ENCODE measurements around the gene LRRC4C. TPM values are rescaled to one million over a fixed set of nuclear protein-coding genes. Genes with fewer than 3 reads are reported as not detected.

The LRRC4C gene
- total RNA-seq, 1 donor from 2014 or later: 2.7 TPM

GRCh38 chr11:41056892-41057569, 402.4 kb downstream of the LRRC4C start:
- no peaks in the 10 kb centered on the region for H3K27me3 ChIP-seq
- Mint-ChIP-seq H3K27ac (no peak overlapping the region), H3K4me1 (no peaks in the 10 kb centered on the region), H3K4me3 (no peak overlapping the region), H3K36me3 (no peaks in the 10 kb centered on the region), H3K27me3 (ENCODE audit: insufficient read depth, low read depth) (no peaks in the 10 kb centered on the region), H3K9me3 (no peaks in the 10 kb centered on the region)
- DNase-seq (ENCODE audit: low spot score): no peak
- H3K36me3 ChIP-seq: no peaks in the 10 kb centered on the region
- TF ChIP-seq CTCF (IDR thresholded peaks at IDR 0.05) (no peak), EZH2phosphoT487 (IDR thresholded peaks at IDR 0.05) (no peak), EZH2 (IDR thresholded peaks at IDR 0.05) (no peak)
- H3K9me3 ChIP-seq (ENCODE audit: low read depth): no peaks in the 10 kb centered on the region
- no peaks in the 10 kb centered on the region for H3K4me1 ChIP-seq
- H3F3A ChIP-seq (ENCODE audit: low read depth): no peaks in the 10 kb centered on the region
- no peak overlapping the region for H2AFZ ChIP-seq (replicated peaks)
- no peak overlapping the region for H3K27ac ChIP-seq
- no peak overlapping the region for H3K4me3 ChIP-seq
- H3K4me2 ChIP-seq: no peak overlapping the region
- H3K9ac ChIP-seq: no peak overlapping the region
- H4K20me1 ChIP-seq (ENCODE audit: low read depth): no peaks in the 10 kb centered on the region
- no peaks in the 10 kb centered on the region for H3K79me2 ChIP-seq (ENCODE audit: low read depth)

GRCh38 chr11:41053894-41054293, 405.6 kb downstream of the LRRC4C start:
- Mint-ChIP-seq H3K27me3 (ENCODE audit: insufficient read depth, low read depth) (no peaks in the 10 kb centered on the region), H3K36me3 (no peaks in the 10 kb centered on the region), H3K4me3 (no peak overlapping the region), H3K27ac (no peak overlapping the region), H3K4me1 (no peaks in the 10 kb centered on the region), H3K9me3 (no peaks in the 10 kb centered on the region)
- no peak for TF ChIP-seq EZH2phosphoT487 (IDR thresholded peaks at IDR 0.05)
- Histone ChIP-seq H3K79me2 (ENCODE audit: low read depth) (no peaks in the 10 kb centered on the region), H3K9ac (no peak overlapping the region), H3K27ac (no peak overlapping the region), H3K9me3 (ENCODE audit: low read depth) (no peaks in the 10 kb centered on the region), H3K4me1 (no peaks in the 10 kb centered on the region), H3K36me3 (no peaks in the 10 kb centered on the region), H3K4me3 (no peak overlapping the region), H4K20me1 (ENCODE audit: low read depth) (no peaks in the 10 kb centered on the region), H3F3A (ENCODE audit: low read depth) (no peaks in the 10 kb centered on the region), H3K27me3 (no peaks in the 10 kb centered on the region), H3K4me2 (no peak overlapping the region), H2AFZ (replicated peaks) (no peak overlapping the region)
- no peak for DNase-seq (ENCODE audit: low spot score)

GRCh38 chr11:41051919-41052635, 407.4 kb downstream of the LRRC4C start:
- H3K27me3 Mint-ChIP-seq (ENCODE audit: insufficient read depth, low read depth): no peaks in the 10 kb centered on the region
- Histone ChIP-seq H3F3A (ENCODE audit: low read depth) (no peaks in the 10 kb centered on the region), H3K4me2 (no peak overlapping the region), H3K79me2 (ENCODE audit: low read depth) (no peaks in the 10 kb centered on the region), H3K27me3 (no peaks in the 10 kb centered on the region), H3K36me3 (no peaks in the 10 kb centered on the region), H3K4me1 (no peaks in the 10 kb centered on the region), H3K9ac (no peak overlapping the region), H3K9me3 (ENCODE audit: low read depth) (no peaks in the 10 kb centered on the region), H2AFZ (replicated peaks) (no peak overlapping the region), H3K4me3 (no peak overlapping the region), H3K27ac (no peak overlapping the region), H4K20me1 (ENCODE audit: low read depth) (no peaks in the 10 kb centered on the region)
- H3K9me3 Mint-ChIP-seq: no peaks in the 10 kb centered on the region
- no peak overlapping the region for H3K4me3 Mint-ChIP-seq
- H3K27ac Mint-ChIP-seq: no peak overlapping the region
- no peak for TF ChIP-seq EZH2phosphoT487 (IDR thresholded peaks at IDR 0.05)
- TF ChIP-seq CTCF (IDR thresholded peaks at IDR 0.05): no peak
- no peak for TF ChIP-seq EZH2 (IDR thresholded peaks at IDR 0.05)
- no peaks in the 10 kb centered on the region for H3K4me1 Mint-ChIP-seq
- no peaks in the 10 kb centered on the region for H3K36me3 Mint-ChIP-seq
- DNase-seq (ENCODE audit: low spot score): no peak

- Histone ChIP-seq H3K4me2 (no peak overlapping the region), H4K20me1 (ENCODE audit: low read depth) (no peaks in the 10 kb centered on the region), H3F3A (ENCODE audit: low read depth) (no peaks in the 10 kb centered on the region), H3K4me3 (no peak overlapping the region), H3K9me3 (ENCODE audit: low read depth) (no peaks in the 10 kb centered on the region), H3K79me2 (ENCODE audit: low read depth) (no peaks in the 10 kb centered on the region), H3K27me3 (no peaks in the 10 kb centered on the region), H3K4me1 (no peaks in the 10 kb centered on the region), H3K9ac (no peak overlapping the region), H3K27ac (no peak overlapping the region), H3K36me3 (no peaks in the 10 kb centered on the region), H2AFZ (replicated peaks) (no peak overlapping the region)
- Mint-ChIP-seq H3K9me3 (no peaks in the 10 kb centered on the region), H3K4me1 (no peaks in the 10 kb centered on the region), H3K36me3 (no peaks in the 10 kb centered on the region), H3K27me3 (ENCODE audit: insufficient read depth, low read depth) (no peaks in the 10 kb centered on the region), H3K27ac (no peak overlapping the region), H3K4me3 (no peak overlapping the region)
- TF ChIP-seq EZH2phosphoT487 (IDR thresholded peaks at IDR 0.05) (no peak), CTCF (IDR thresholded peaks at IDR 0.05) (no peak), EZH2 (IDR thresholded peaks at IDR 0.05) (no peak)
- no peak for DNase-seq (ENCODE audit: low spot score)
Observed at GRCh38 chr11:41050791-41051190, 408.7 kb downstream of the LRRC4C start.
